HG02840 (cell line): Measurements from ENCODE around the gene TREM2.

Experiments used
- ATAC-seq: cut with Tn5 transposase; IDR thresholded peaks from one replicate; pipeline ENCODE4 v1.9.1; 2021; ENCODE audit warnings: mild to moderate bottlenecking, moderate library complexity, moderate number of reproducible peaks; ENCODE audit not compliant: unreplicated experiment, low FRiP score

Gene TREM2

GRCh38 chr6:41184761-41185160 lies 21.8 kb upstream of the TREM2 start:
- ATAC-seq: no peak

- ATAC-seq: no peak
Observed at GRCh38 chr6:41182069-41183034, 19.4 kb upstream of the TREM2 start.

- ATAC-seq: no peak
Observed at GRCh38 chr6:41181566-41181965, 18.6 kb upstream of the TREM2 start.

GRCh38 chr6:41179163-41179562 lies 16.2 kb upstream of the TREM2 start:
- ATAC-seq: no peak

- no peak for ATAC-seq
Observed at GRCh38 chr6:41177695-41178094, 14.8 kb upstream of the TREM2 start.

- ATAC-seq: no peak
Observed at GRCh38 chr6:41177287-41177686, 14.4 kb upstream of the TREM2 start.

- ATAC-seq: no peak
Observed at GRCh38 chr6:41176189-41176588, 13.3 kb upstream of the TREM2 start.

GRCh38 chr6:41175084-41175483 lies 12.2 kb upstream of the TREM2 start:
- ATAC-seq: no peak

- no peak for ATAC-seq
Observed at GRCh38 chr6:41174610-41175009, 11.7 kb upstream of the TREM2 start.

- ATAC-seq: no peak
Observed at GRCh38 chr6:41171908-41172307, 9.0 kb upstream of the TREM2 start.

- ATAC-seq: no peak
Observed at GRCh38 chr6:41170547-41171160, 7.7 kb upstream of the TREM2 start.

- ATAC-seq: no peak
Observed at GRCh38 chr6:41167173-41167963, 4.5 kb upstream of the TREM2 start.

- no peak for ATAC-seq
Observed at GRCh38 chr6:41164551-41165120, 1.7 kb upstream of the TREM2 start.

- ATAC-seq: no peak
Observed at GRCh38 chr6:41163419-41163717, 452 bp upstream of the TREM2 start.

- no peak for ATAC-seq
Observed at GRCh38 chr6:41161851-41162552, 914 bp downstream of the TREM2 start.

- ATAC-seq: no peak
Observed at GRCh38 chr6:41161380-41161779, 1.5 kb downstream of the TREM2 start.

- ATAC-seq: no peak
Observed at GRCh38 chr6:41160933-41161332, 2.0 kb downstream of the TREM2 start.

- no peak for ATAC-seq
Observed at GRCh38 chr6:41159415-41160082, 3.4 kb downstream of the TREM2 start.

GRCh38 chr6:41157323-41157722 lies 5.6 kb downstream of the TREM2 start:
- ATAC-seq: no peak

GRCh38 chr6:41156771-41157170 lies 6.1 kb downstream of the TREM2 start:
- ATAC-seq: no peak
